LNCAP (cell line): ENCODE results near the gene PLA2R1.

Experiments used
- TF ChIP-seq, protein P1 (sequence below): fragments of 450-650 bp; IDR thresholded peaks from 2 replicates; pipeline ENCODE4 v1.5.1; 2017; ENCODE audit warnings: mild to moderate bottlenecking

Gene PLA2R1

DNA sequence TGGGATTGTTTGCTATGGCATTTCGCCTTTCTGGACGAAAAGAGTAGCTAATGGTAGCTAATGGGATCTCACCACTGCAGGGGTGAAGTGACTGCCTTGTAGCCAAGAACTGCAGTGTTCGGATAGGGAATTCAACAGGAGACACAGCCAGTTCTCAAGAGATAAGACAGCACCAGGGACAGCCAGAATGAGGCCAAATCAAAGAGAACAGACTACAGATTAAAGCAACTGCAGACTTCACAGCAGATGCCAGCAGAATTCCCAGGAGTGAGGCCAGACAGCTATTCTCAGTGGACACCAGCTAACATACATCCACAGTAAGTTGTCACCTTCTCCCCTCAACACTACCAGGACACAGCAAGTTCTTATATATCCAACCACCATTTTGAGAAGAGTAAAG lies 124.0 kb downstream of the PLA2R1 start:
- TF ChIP-seq, protein P1, sequence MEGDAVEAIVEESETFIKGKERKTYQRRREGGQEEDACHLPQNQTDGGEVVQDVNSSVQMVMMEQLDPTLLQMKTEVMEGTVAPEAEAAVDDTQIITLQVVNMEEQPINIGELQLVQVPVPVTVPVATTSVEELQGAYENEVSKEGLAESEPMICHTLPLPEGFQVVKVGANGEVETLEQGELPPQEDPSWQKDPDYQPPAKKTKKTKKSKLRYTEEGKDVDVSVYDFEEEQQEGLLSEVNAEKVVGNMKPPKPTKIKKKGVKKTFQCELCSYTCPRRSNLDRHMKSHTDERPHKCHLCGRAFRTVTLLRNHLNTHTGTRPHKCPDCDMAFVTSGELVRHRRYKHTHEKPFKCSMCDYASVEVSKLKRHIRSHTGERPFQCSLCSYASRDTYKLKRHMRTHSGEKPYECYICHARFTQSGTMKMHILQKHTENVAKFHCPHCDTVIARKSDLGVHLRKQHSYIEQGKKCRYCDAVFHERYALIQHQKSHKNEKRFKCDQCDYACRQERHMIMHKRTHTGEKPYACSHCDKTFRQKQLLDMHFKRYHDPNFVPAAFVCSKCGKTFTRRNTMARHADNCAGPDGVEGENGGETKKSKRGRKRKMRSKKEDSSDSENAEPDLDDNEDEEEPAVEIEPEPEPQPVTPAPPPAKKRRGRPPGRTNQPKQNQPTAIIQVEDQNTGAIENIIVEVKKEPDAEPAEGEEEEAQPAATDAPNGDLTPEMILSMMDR: no peak

DNA sequence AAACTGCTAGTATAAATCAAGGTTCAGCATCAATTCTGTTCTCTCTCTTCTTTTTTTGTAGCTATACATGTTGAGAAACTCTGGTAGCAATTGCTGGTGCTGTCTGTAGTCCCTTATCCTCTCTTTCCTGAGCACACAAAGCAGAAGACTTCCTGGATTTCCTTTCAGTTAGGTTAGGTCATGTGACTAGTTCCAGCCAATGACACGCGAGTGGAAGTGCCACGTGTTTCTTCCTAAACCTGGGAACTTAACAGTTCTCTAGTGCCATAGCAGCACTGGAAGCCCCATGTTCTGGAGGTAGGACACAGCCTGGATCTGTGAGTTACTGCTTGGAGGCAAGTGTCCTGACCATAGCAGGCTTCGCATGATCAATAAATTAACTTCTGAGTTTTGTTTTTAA lies 125.9 kb downstream of the PLA2R1 start:
- TF ChIP-seq, protein P1: no peak

DNA sequence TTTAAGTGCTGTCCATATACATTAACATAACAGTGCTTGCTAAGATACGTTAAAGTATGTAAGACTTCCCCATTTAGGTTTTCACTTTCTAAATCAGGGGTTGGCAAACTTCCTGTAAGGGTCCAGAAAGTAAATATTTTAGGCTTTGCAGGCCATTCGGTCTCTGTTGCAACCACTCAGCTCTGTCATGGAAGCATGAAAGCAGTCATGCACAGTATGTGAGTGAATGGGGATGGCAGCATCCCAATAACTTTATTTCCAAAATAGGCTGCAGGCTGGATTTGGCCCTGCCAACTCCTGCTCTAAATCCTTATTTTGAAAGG lies 128.7 kb downstream of the PLA2R1 start:
- TF ChIP-seq, protein P1: no peak

DNA sequence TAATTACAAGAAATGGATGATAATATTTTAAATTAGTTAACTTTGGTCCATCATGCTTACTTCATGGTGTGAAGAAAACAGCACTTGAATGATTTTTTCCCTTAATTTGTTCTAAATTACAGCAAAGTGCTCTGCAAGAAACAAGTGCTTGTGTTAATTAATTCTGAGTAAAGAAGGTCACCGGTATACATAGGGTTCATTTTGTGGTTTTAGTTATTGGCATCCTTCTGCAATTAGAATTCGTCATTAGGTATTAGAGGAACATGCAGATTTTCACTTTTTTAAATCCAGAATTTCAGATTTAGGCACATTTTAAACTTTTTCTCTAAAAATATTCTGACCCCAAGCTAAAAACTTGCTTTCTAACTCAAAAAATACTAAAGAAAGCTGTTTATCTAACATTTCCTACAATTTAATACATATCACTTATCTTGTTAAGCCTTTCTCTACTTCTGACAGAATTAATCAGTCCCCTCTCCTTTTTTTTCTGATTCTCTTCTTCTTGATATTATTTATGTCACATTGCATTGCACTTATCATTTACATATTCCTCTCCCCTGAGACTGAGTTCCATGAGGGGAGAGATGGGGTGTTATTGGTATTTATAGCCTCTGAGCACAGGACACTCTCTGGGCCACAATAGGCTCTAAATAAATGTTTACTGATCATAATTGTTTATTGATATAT lies 129.2 kb downstream of the PLA2R1 start:
- TF ChIP-seq, protein P1: no peak

DNA sequence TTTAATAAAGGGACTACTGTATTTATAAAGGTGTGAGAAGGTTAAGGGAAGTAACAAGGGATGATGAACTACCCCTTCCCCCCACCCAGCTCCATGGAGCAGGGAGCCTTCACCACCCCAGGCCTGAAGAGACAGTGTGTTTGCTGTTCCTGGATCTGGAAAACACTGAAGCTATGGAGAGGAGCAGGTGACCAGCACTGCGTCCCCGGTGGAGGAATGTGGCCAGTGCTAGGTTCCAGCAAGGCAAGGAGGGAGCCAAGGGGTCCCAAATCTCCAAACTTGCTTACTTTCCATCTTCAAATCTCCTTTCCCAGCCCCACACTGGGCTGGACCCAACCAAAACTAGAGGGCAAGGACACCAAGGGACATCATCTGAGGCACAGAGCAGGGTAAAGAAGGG lies 135.7 kb downstream of the PLA2R1 start:
- TF ChIP-seq, protein P1: no peak

DNA sequence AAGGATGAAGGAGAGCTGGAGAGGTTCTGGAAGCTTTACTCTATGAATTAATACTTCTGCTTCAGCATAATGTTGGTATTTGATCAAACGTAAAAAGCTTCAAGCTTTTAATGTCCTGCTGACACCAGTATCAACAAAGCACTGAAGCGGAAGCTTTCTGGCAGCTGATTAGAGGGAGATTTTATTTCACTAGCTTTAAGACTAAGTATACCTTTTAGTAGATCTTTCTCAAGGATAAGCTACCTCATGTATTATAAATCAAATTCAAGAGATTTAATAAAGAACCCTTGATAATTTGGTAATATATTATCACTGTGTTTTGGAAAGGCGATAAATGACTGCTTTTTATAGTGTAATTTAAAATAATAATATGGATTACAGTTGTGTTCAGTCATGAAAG lies 136.4 kb downstream of the PLA2R1 start:
- TF ChIP-seq, protein P1: no peak

DNA sequence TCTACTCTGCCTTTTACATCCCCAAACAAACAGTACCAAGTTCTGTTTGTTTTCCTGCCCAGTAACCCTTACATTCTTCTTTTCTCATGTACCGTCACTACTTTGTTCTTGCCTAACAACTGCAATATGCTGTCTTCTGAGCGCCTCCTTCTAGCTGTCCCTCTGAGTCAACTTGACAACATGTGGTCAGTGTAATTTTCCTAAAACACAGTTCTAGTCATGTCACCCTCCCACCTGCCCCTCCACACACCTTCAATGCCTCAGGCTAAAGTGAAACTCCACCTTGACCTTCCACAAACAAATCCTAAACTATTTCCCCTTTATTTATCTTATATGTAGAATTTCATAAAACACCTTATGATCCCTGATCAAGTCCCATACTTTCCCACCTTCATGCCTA lies 139.9 kb downstream of the PLA2R1 start:
- TF ChIP-seq, protein P1: no peak
